WTC11 (cell line): ENCODE data around the gene MITF. TPM values are rescaled to one million over a fixed set of nuclear protein-coding genes. Genes with fewer than 3 reads are reported as not detected.

Source experiments
- ATAC-seq: fragments of 200-7000 bp; cut with Tn5 transposase; 2 replicates; pipeline ENCODE4 v1.10.0; 2021; ENCODE audit warnings: mild to moderate bottlenecking, moderate library complexity
- CTCF ChIA-PET: fragments of 300-600 bp; sonication (Branson Sonifier 250); formaldehyde crosslinking; loops from one replicate; lab custom pipeline; 2021; ENCODE audit warnings: antibody characterized with exemption; lab: Charles Lee
- POLR2A ChIA-PET: fragments of 350-600 bp; sonication (Branson Sonifier 250); formaldehyde crosslinking; loops from one replicate; lab custom pipeline; 2021; ENCODE audit warnings: antibody characterized with exemption; lab: Charles Lee
- DNase-seq: peaks from one replicate; pipeline ENCODE4 v3.0.0; 2021; ENCODE audit warnings: low spot score
- H3K27ac Mint-ChIP-seq: 2 replicates; pipeline ENCODE4 v1.8.0; 2021; ENCODE audit warnings: mixed read lengths
- H3K27me3 Mint-ChIP-seq: 2 replicates; pipeline ENCODE4 v1.8.0; 2021; ENCODE audit warnings: low read depth, mild to moderate bottlenecking, moderate library complexity, mixed read lengths
- H3K36me3 Mint-ChIP-seq: 2 replicates; pipeline ENCODE4 v1.8.0; 2021; ENCODE audit warnings: mixed read lengths
- H3K4me1 Mint-ChIP-seq: 2 replicates; pipeline ENCODE4 v1.8.0; 2022; ENCODE audit warnings: mixed read lengths
- H3K4me3 Mint-ChIP-seq: 2 replicates; pipeline ENCODE4 v1.8.0; 2021; ENCODE audit warnings: mild to moderate bottlenecking, moderate library complexity, mixed read lengths
- H3K9me3 Mint-ChIP-seq: 2 replicates; pipeline ENCODE4 v1.8.0; 2021; ENCODE audit warnings: mixed read lengths
- AFF4 ChIP-seq: sonication (generic); formaldehyde crosslinking; IDR thresholded peaks from 2 replicates; pipeline ENCODE4 v1.8.1; 2023; ENCODE audit warnings: mild to moderate bottlenecking, missing genetic modification reagents, borderline replicate concordance
- ATF1 ChIP-seq: sonication (generic); formaldehyde crosslinking; IDR thresholded peaks from 2 replicates; pipeline ENCODE4 v1.8.1; 2023; ENCODE audit warnings: mild to moderate bottlenecking, moderate library complexity, missing genetic modification reagents
- ATF6 ChIP-seq: sonication (generic); formaldehyde crosslinking; IDR thresholded peaks from 2 replicates; pipeline ENCODE4 v1.8.1; 2023; ENCODE audit warnings: mild to moderate bottlenecking, missing genetic modification reagents
- CBFB ChIP-seq: sonication (generic); formaldehyde crosslinking; IDR thresholded peaks from 2 replicates; pipeline ENCODE4 v1.8.1; 2022; ENCODE audit warnings: mild to moderate bottlenecking, low read depth, missing genetic modification reagents
- CDX4 ChIP-seq: fragments of 250-450 bp; sonication (Bioruptor Pico); IDR thresholded peaks from 2 replicates; pipeline ENCODE4 v1.9.0; 2021; ENCODE audit warnings: moderate library complexity, mild to moderate bottlenecking, inconsistent platforms, borderline replicate concordance
- CREB1 ChIP-seq: sonication (generic); formaldehyde crosslinking; IDR thresholded peaks from 2 replicates; pipeline ENCODE4 v1.8.0; 2023; ENCODE audit warnings: mild to moderate bottlenecking, missing genetic modification reagents
- E2F5 ChIP-seq: sonication (generic); formaldehyde crosslinking; IDR thresholded peaks from 2 replicates; pipeline ENCODE4 v1.8.1; 2022; ENCODE audit warnings: mild to moderate bottlenecking, moderate library complexity, missing genetic modification reagents
- ELF4 ChIP-seq: sonication (generic); formaldehyde crosslinking; IDR thresholded peaks from 2 replicates; pipeline ENCODE4 v1.8.1; 2022; ENCODE audit warnings: low read depth, mild to moderate bottlenecking, moderate library complexity, missing genetic modification reagents
- IRF1 ChIP-seq: sonication (generic); formaldehyde crosslinking; IDR thresholded peaks from 2 replicates; pipeline ENCODE4 v1.8.0; 2023; ENCODE audit warnings: missing genetic modification reagents
- JAZF1 ChIP-seq: fragments of 250-450 bp; sonication (Bioruptor Pico); IDR thresholded peaks from 2 replicates; pipeline ENCODE4 v1.9.0; 2021; ENCODE audit warnings: moderate library complexity, mild to moderate bottlenecking, inconsistent platforms
- KAT7 ChIP-seq: sonication (generic); formaldehyde crosslinking; IDR thresholded peaks from 2 replicates; pipeline ENCODE4 v1.8.1; 2023; ENCODE audit warnings: missing genetic modification reagents, mild to moderate bottlenecking, borderline replicate concordance
- MAX ChIP-seq: sonication (generic); formaldehyde crosslinking; IDR thresholded peaks from 2 replicates; pipeline ENCODE4 v1.8.0; 2022; ENCODE audit warnings: mild to moderate bottlenecking, missing genetic modification reagents
- PRRX2 ChIP-seq: fragments of 250-450 bp; sonication (Bioruptor Pico); IDR thresholded peaks from 2 replicates; pipeline ENCODE4 v1.8.0; 2021; ENCODE audit warnings: mild to moderate bottlenecking
- RORB ChIP-seq: fragments of 250-450 bp; sonication (Bioruptor Pico); IDR thresholded peaks from 2 replicates; pipeline ENCODE4 v1.9.0; 2021; ENCODE audit warnings: mild to moderate bottlenecking
- SMAD4 ChIP-seq: sonication (generic); formaldehyde crosslinking; IDR thresholded peaks from 2 replicates; pipeline ENCODE4 v1.8.0; 2022; ENCODE audit warnings: mild to moderate bottlenecking, missing genetic modification reagents
- TCF7 ChIP-seq: sonication (generic); formaldehyde crosslinking; IDR thresholded peaks from 2 replicates; pipeline ENCODE4 v1.8.0; 2022; ENCODE audit warnings: mild to moderate bottlenecking, low read depth, missing genetic modification reagents, moderate library complexity
- TEAD1 ChIP-seq: sonication (generic); formaldehyde crosslinking; IDR thresholded peaks from 2 replicates; pipeline ENCODE4 v1.8.0; 2022; ENCODE audit warnings: mild to moderate bottlenecking, missing genetic modification reagents
- USF2 ChIP-seq: sonication (generic); formaldehyde crosslinking; IDR thresholded peaks from 2 replicates; pipeline ENCODE4 v1.8.1; 2023; ENCODE audit warnings: mild to moderate bottlenecking, missing genetic modification reagents, moderate library complexity
- ZBTB21 ChIP-seq: sonication (generic); formaldehyde crosslinking; IDR thresholded peaks from 2 replicates; pipeline ENCODE4 v1.8.1; 2023; ENCODE audit warnings: mild to moderate bottlenecking, missing genetic modification reagents, borderline replicate concordance
- ZNF232 ChIP-seq: sonication (generic); formaldehyde crosslinking; IDR thresholded peaks from 2 replicates; pipeline ENCODE4 v1.8.0; 2022; ENCODE audit warnings: mild to moderate bottlenecking, missing genetic modification reagents
- ZNF263 ChIP-seq: sonication (generic); formaldehyde crosslinking; IDR thresholded peaks from 2 replicates; pipeline ENCODE4 v1.8.1; 2022; ENCODE audit warnings: low read depth, mild to moderate bottlenecking, moderate library complexity, missing genetic modification reagents
- ZNF425 ChIP-seq: fragments of 250-450 bp; sonication (Bioruptor Pico); conservative IDR thresholded peaks from 2 replicates; pipeline ENCODE4 v1.9.0; 2021; ENCODE audit warnings: mild to moderate bottlenecking
- total RNA-seq: library from RNA; stranded (reverse); gene quantifications from 3 replicates; pipeline ENCODE4 v1.2.3, GENCODE V29; 2021

MITF gene
- total RNA-seq, 1 experiment from 2014 or later, result 1.3 TPM

- no peak for TF ChIP-seq ZBTB21
- TF ChIP-seq TEAD1 (CRISPR knock-in tag), result no peak
- no peak for TF ChIP-seq CDX4 (CRISPR knock-in tag)
- TF ChIP-seq IRF1 (CRISPR knock-in tag), result no peak
- TF ChIP-seq ZNF263 (CRISPR knock-in tag), result no peak
Observed at GRCh38 chr3:70006089-70006488, 266.8 kb downstream of the MITF start (continued).

GRCh38 chr3:70010346-70010745 is 271.1 kb downstream of the MITF start:
- POLR2A ChIA-PET, result no interaction called here
- H3K4me3 Mint-ChIP-seq, result no peak overlapping the region
- peaks cover 6% of the 10 kb centered on the region; the same call in 1 of the 2 replicates for H3K27me3 Mint-ChIP-seq
- no peaks in the 10 kb centered on the region for H3K36me3 Mint-ChIP-seq
- CTCF ChIA-PET, result no interaction called here
- H3K9me3 Mint-ChIP-seq, result peaks cover 16% of the 10 kb centered on the region
- no peak for DNase-seq
- H3K4me1 Mint-ChIP-seq, result no peaks in the 10 kb centered on the region
- H3K27ac Mint-ChIP-seq, result no peak overlapping the region
- no peak for ATAC-seq
- no peak for TF ChIP-seq KAT7 (CRISPR knock-in tag)
- no peak for TF ChIP-seq CBFB
- no peak for TF ChIP-seq E2F5 (CRISPR knock-in tag)
- TF ChIP-seq JAZF1 (CRISPR knock-in tag), result no peak
- TF ChIP-seq SMAD4 (CRISPR knock-in tag), result no peak
- no peak for TF ChIP-seq ZNF232 (CRISPR knock-in tag)
- TF ChIP-seq ELF4, result no peak
- no peak for TF ChIP-seq ATF6 (CRISPR knock-in tag)
- TF ChIP-seq TCF7 (CRISPR knock-in tag), result no peak
- no peak for TF ChIP-seq ATF1 (CRISPR knock-in tag)
- no peak for TF ChIP-seq MAX
- TF ChIP-seq PRRX2 (CRISPR knock-in tag), result no peak
- no peak for TF ChIP-seq CREB1
- no peak for TF ChIP-seq ZNF425 (CRISPR knock-in tag)
- no peak for TF ChIP-seq TEAD1 (CRISPR knock-in tag)
- TF ChIP-seq AFF4 (CRISPR knock-in tag), result no peak
- no peak for TF ChIP-seq USF2 (CRISPR knock-in tag)
- no peak for TF ChIP-seq RORB
